Measurements from ENCODE around the gene PHF5A.
"Not testable (repeated sequence)": the region's sequence is repeated elsewhere in the genome, so short reads cannot be mapped to it uniquely, and the experiment has no call there.

The PHF5A gene

GRCh38 chr22:41444360-41445128 is 23.9 kb downstream of the PHF5A start:
- Histone ChIP-seq H3K36me3 (ENCODE audit: control insufficient read depth, insufficient read depth, low read length) (peaks cover 2% of the 10 kb centered on the region; the same call in 1 of the 2 replicates), H3K27me3 (replicated peaks; ENCODE audit: control insufficient read depth, insufficient read depth, low read length) (no peaks in the 10 kb centered on the region), H3K4me3 (replicated peaks; ENCODE audit: low read depth, low read length) (peak overlapping the region; percentile 96)
- no peak for TF ChIP-seq CTCF (IDR thresholded peaks at IDR 0.05; ENCODE audit: insufficient read depth, low read length, poor library complexity, severe bottlenecking)
- peak; percentile 88 for DNase-seq (ENCODE audit: extremely low read depth, insufficient read length)

- Histone ChIP-seq H3K27me3 (replicated peaks; ENCODE audit: control insufficient read depth, insufficient read depth, low read length) (no peaks in the 10 kb centered on the region), H3K36me3 (ENCODE audit: control insufficient read depth, insufficient read depth, low read length) (peaks cover 2% of the 10 kb centered on the region), H3K4me3 (replicated peaks; ENCODE audit: low read depth, low read length) (no peak overlapping the region)
- DNase-seq (ENCODE audit: extremely low read depth, insufficient read length) = no peak
- no peak for TF ChIP-seq CTCF (IDR thresholded peaks at IDR 0.05; ENCODE audit: insufficient read depth, low read length, poor library complexity, severe bottlenecking)
Observed at GRCh38 chr22:41442240-41442792, 26.2 kb downstream of the PHF5A start.

- H3K4me3 ChIP-seq (replicated peaks; ENCODE audit: low read depth, low read length); H3K27me3 ChIP-seq (replicated peaks; ENCODE audit: control insufficient read depth, insufficient read depth, low read length); DNase-seq (ENCODE audit: extremely low read depth, insufficient read length): not testable (repeated sequence)
- H3K36me3 ChIP-seq (ENCODE audit: control insufficient read depth, insufficient read depth, low read length) = peaks cover 12% of the 10 kb centered on the region
Observed at GRCh38 chr22:41440511-41440910, 28.0 kb downstream of the PHF5A start.

- H3K4me3 ChIP-seq (replicated peaks; ENCODE audit: low read depth, low read length) = no peak overlapping the region
- no peaks in the 10 kb centered on the region for H3K27me3 ChIP-seq (replicated peaks; ENCODE audit: control insufficient read depth, insufficient read depth, low read length)
- H3K36me3 ChIP-seq (ENCODE audit: control insufficient read depth, insufficient read depth, low read length) = peaks cover 17% of the 10 kb centered on the region
- no peak for TF ChIP-seq CTCF (IDR thresholded peaks at IDR 0.05; ENCODE audit: insufficient read depth, low read length, poor library complexity, severe bottlenecking)
- DNase-seq (ENCODE audit: extremely low read depth, insufficient read length) = no peak
Observed at GRCh38 chr22:41437198-41437597, 31.3 kb downstream of the PHF5A start.

- no peak for DNase-seq (ENCODE audit: extremely low read depth, insufficient read length)
- Histone ChIP-seq H3K36me3 (ENCODE audit: control insufficient read depth, insufficient read depth, low read length) (peaks cover 19% of the 10 kb centered on the region), H3K27me3 (replicated peaks; ENCODE audit: control insufficient read depth, insufficient read depth, low read length) (no peaks in the 10 kb centered on the region)
Observed at GRCh38 chr22:41436322-41437113, 32.0 kb downstream of the PHF5A start.

More at GRCh38 chr22:41436322-41437113, 32.0 kb downstream of the PHF5A start:
- no peak for TF ChIP-seq CTCF (IDR thresholded peaks at IDR 0.05; ENCODE audit: insufficient read depth, low read length, poor library complexity, severe bottlenecking)
- H3K4me3 ChIP-seq (replicated peaks; ENCODE audit: low read depth, low read length) = no peak overlapping the region

All from GM06990 (cell line).